ENCODE measurements around the gene DPYSL3.
"Not testable (repeated sequence)": the region's sequence is repeated elsewhere in the genome, so short reads cannot be mapped to it uniquely, and the experiment has no call there.

The DPYSL3 gene

GRCh38 chr5:147400126-147400809 lies 109.6 kb downstream of the DPYSL3 start:
- no peak for DNase-seq

GRCh38 chr5:147398860-147399259 lies 111.0 kb downstream of the DPYSL3 start:
- no peak for DNase-seq

- no peak for DNase-seq
These were observed 112.3 kb downstream of the DPYSL3 start for GRCh38 chr5:147397616-147398015.

GRCh38 chr5:147396070-147396823 lies 113.6 kb downstream of the DPYSL3 start:
- DNase-seq, result no peak

GRCh38 chr5:147393874-147394672 lies 115.8 kb downstream of the DPYSL3 start:
- no peak for DNase-seq

GRCh38 chr5:147391781-147392180 lies 118.1 kb downstream of the DPYSL3 start:
- DNase-seq, result no peak

- DNase-seq, result no peak
These were observed 119.1 kb downstream of the DPYSL3 start for GRCh38 chr5:147390654-147391225.

- DNase-seq, result no peak
These were observed 121.4 kb downstream of the DPYSL3 start for GRCh38 chr5:147388184-147389108.

GRCh38 chr5:147387109-147387508 lies 122.8 kb downstream of the DPYSL3 start:
- DNase-seq, result no peak

GRCh38 chr5:147384346-147385193 lies 125.3 kb downstream of the DPYSL3 start:
- DNase-seq, result no peak

- DNase-seq, result no peak
These were observed 127.1 kb downstream of the DPYSL3 start for GRCh38 chr5:147382776-147383175.

- no peak for DNase-seq
These were observed 128.3 kb downstream of the DPYSL3 start for GRCh38 chr5:147381555-147381954.

GRCh38 chr5:147377682-147378081 lies 132.2 kb downstream of the DPYSL3 start:
- DNase-seq, result no peak

GRCh38 chr5:147375151-147375550 lies 134.7 kb downstream of the DPYSL3 start:
- no peak for DNase-seq

GRCh38 chr5:147373328-147373727 lies 136.5 kb downstream of the DPYSL3 start:
- DNase-seq, result no peak

GRCh38 chr5:147372191-147372590 lies 137.7 kb downstream of the DPYSL3 start:
- DNase-seq, result no peak

- DNase-seq, result no peak
These were observed 138.6 kb downstream of the DPYSL3 start for GRCh38 chr5:147371290-147371689.

GRCh38 chr5:147369742-147370374 lies 140.0 kb downstream of the DPYSL3 start:
- no peak for DNase-seq

GRCh38 chr5:147367381-147367780 lies 142.5 kb downstream of the DPYSL3 start:
- DNase-seq, result not testable (repeated sequence)

- no peak for DNase-seq
These were observed 148.3 kb downstream of the DPYSL3 start for GRCh38 chr5:147361441-147362175.

Data from activated naive CD4-positive, alpha-beta T cell treated with Interleukin-2 at 50 U/mL for 16 hours (primary cell).